BJ (cell line): ENCODE results near the gene FICD. TPM values are rescaled to one million over a fixed set of nuclear protein-coding genes. Genes with fewer than 3 reads are reported as not detected.
"Not testable (repeated sequence)": the region's sequence is repeated elsewhere in the genome, so short reads cannot be mapped to it uniquely, and the experiment has no call there.

Source experiments
- CTCF ChIA-PET: fragments of 350-600 bp; formaldehyde crosslinking; extraction: SDS; loops from one replicate; lab custom pipeline; 2021; ENCODE audit warnings: antibody characterized with exemption, inconsistent platforms; lab: Yijun Ruan, JAX
- POLR2A ChIA-PET: fragments of 300-600 bp; sonication (Branson Sonifier 250); formaldehyde crosslinking; extraction: SDS; loops from one replicate; lab custom pipeline; 2021; ENCODE audit warnings: antibody characterized with exemption; lab: Charles Lee
- DNase-seq: peaks from one replicate; pipeline ENCODE4 v3.0.0-alpha.2; 2011; ENCODE audit warnings: low read depth
- H3K27me3 ChIP-seq: 2 replicates; pipeline ENCODE4 v1.6.0; 2011; ENCODE audit warnings: low read length; ENCODE audit not compliant: control insufficient read depth, insufficient read depth
- H3K36me3 ChIP-seq: 2 replicates; pipeline ENCODE4 v1.5.1; 2011; ENCODE audit warnings: low read length; ENCODE audit not compliant: control insufficient read depth, insufficient read depth
- H3K4me3 ChIP-seq: 2 replicates; pipeline ENCODE4 v1.5.1; 2011; ENCODE audit warnings: low read depth, mild to moderate bottlenecking, control low read depth, low read length
- CTCF ChIP-seq: IDR thresholded peaks from 2 replicates; pipeline ENCODE4 v1.5.1; 2011; ENCODE audit warnings: low read depth, mild to moderate bottlenecking, control low read depth, inconsistent platforms, low read length, moderate library complexity; ENCODE audit not compliant: insufficient read depth
- polyA plus RNA-seq: library from polyadenylated mRNA; depleted of rRNA; stranded (reverse); fragments of >200 nt; gene quantifications from 2 replicates; pipeline ENCODE4 v1.2.3, GENCODE V29; 2011

The FICD gene
- polyA plus RNA-seq, 1 experiment: 1.9 TPM

GRCh38 chr12:108482717-108483212 lies 32.3 kb upstream of the FICD start:
- Histone ChIP-seq H3K27me3 (no peaks in the 10 kb centered on the region; the same call in 1 of the 2 replicates), H3K4me3 (no peak overlapping the region), H3K36me3 (no peaks in the 10 kb centered on the region)
- no peak for TF ChIP-seq CTCF
- CTCF ChIA-PET: interaction anchor here (1.1 to 1.6 kb wide), 2 partner anchors 9 to 26 kb away, joined by 5 read pairs; no protein-coding TSS in a partner anchor
- POLR2A ChIA-PET: no interaction called here
- no peak for DNase-seq

- Histone ChIP-seq H3K4me3 (no peak overlapping the region), H3K36me3 (no peaks in the 10 kb centered on the region), H3K27me3 (no peaks in the 10 kb centered on the region; the same call in 1 of the 2 replicates)
- TF ChIP-seq CTCF: no peak
- POLR2A ChIA-PET: no interaction called here
- no peak for DNase-seq
- CTCF ChIA-PET: interaction anchor here (1.1 to 1.9 kb wide), 3 partner anchors 8 to 28 kb away, joined by 4 to 5 read pairs (median 5); no protein-coding TSS in a partner anchor
Measured at GRCh38 chr12:108483213-108484059, 31.6 kb upstream of the FICD start.

GRCh38 chr12:108484431-108484830 lies 30.6 kb upstream of the FICD start:
- no peak for DNase-seq
- Histone ChIP-seq H3K36me3 (no peaks in the 10 kb centered on the region), H3K4me3 (no peak overlapping the region), H3K27me3 (no peaks in the 10 kb centered on the region; the same call in 1 of the 2 replicates)
- no peak for TF ChIP-seq CTCF
- ChIA-PET CTCF (interaction anchor here (1.9 kb wide), 1 partner anchor 27 kb away, joined by 4 read pairs; no protein-coding TSS in a partner anchor), POLR2A (no interaction called here)

GRCh38 chr12:108484845-108485244 lies 30.2 kb upstream of the FICD start:
- Histone ChIP-seq H3K36me3 (no peaks in the 10 kb centered on the region), H3K27me3 (no peaks in the 10 kb centered on the region), H3K4me3 (no peak overlapping the region)
- no peak for TF ChIP-seq CTCF
- POLR2A ChIA-PET: no interaction called here
- no peak for DNase-seq
- CTCF ChIA-PET: interaction anchor here (1.9 kb wide), 1 partner anchor 27 kb away, joined by 4 read pairs; no protein-coding TSS in a partner anchor

- H3K27me3 ChIP-seq, CTCF ChIA-PET, DNase-seq, POLR2A ChIA-PET, H3K36me3 ChIP-seq, H3K4me3 ChIP-seq: not testable (repeated sequence)
Measured at GRCh38 chr12:108485371-108485770, 29.7 kb upstream of the FICD start.

- CTCF ChIA-PET, DNase-seq, H3K27me3 ChIP-seq, H3K36me3 ChIP-seq, POLR2A ChIA-PET, H3K4me3 ChIP-seq: not testable (repeated sequence)
Measured at GRCh38 chr12:108487029-108487428, 28.0 kb upstream of the FICD start.
